B cell (primary cell): ENCODE results near the gene DAP.

Experiments used
- EZH2 ChIP-seq: IDR thresholded peaks from 2 replicates; pipeline ENCODE4 v1.6.1; 2012; ENCODE audit warnings: borderline replicate concordance, low read depth, mild to moderate bottlenecking, moderate library complexity, low read length; ENCODE audit not compliant: insufficient read depth, poor library complexity, severe bottlenecking
- TF ChIP-seq, protein P1 (sequence below): fragments of 200-600 bp; IDR thresholded peaks from one replicate; pipeline ENCODE4 v1.8.0; 2022; ENCODE audit warnings: antibody characterized with exemption, mild to moderate bottlenecking

DNA sequence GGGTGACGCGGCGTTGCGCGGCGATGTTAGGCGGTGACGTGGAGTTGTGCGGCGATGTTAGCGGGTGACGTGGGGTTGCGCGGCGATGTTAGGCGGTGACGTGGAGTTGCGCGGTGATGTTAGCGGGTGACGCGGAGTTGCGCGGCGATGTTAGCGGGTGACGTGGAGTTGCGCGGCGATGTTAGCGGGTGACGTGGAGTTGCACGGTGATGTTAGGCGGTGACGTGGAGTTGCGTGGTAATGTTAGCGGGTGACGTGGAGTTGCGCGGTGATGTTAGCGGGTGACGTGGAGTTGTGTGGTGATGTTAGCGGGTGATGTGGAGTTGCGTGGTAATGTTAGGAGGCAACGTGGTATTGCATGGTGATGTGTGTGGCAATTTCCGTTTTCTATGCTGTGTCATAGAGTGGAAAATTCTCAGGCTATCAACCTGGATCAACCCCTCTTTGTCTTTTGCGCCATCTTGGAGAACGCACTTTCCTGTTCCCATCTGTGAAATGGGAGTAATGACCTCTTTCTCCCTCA, 121.1 kb downstream of the DAP start:
- TF ChIP-seq, protein P1, sequence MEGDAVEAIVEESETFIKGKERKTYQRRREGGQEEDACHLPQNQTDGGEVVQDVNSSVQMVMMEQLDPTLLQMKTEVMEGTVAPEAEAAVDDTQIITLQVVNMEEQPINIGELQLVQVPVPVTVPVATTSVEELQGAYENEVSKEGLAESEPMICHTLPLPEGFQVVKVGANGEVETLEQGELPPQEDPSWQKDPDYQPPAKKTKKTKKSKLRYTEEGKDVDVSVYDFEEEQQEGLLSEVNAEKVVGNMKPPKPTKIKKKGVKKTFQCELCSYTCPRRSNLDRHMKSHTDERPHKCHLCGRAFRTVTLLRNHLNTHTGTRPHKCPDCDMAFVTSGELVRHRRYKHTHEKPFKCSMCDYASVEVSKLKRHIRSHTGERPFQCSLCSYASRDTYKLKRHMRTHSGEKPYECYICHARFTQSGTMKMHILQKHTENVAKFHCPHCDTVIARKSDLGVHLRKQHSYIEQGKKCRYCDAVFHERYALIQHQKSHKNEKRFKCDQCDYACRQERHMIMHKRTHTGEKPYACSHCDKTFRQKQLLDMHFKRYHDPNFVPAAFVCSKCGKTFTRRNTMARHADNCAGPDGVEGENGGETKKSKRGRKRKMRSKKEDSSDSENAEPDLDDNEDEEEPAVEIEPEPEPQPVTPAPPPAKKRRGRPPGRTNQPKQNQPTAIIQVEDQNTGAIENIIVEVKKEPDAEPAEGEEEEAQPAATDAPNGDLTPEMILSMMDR, result no peak
- no peak for TF ChIP-seq EZH2
